Testis (tissue), 2 donors: ENCODE results near the gene C11orf24.

ENCODE experiments used
- CTCF ChIP-seq, 3 experiments: fragments of 450-650 bp in 2 of 3; fragments of 200-600 bp in 1 of 3; sonication (generic) in 1 of 3; IDR thresholded peaks; one replicate each; pipeline ENCODE4 v1.5.1; 2016 to 2019; ENCODE audit warnings: antibody characterized with exemption in 3 of 3, mild to moderate bottlenecking in 2 of 3, moderate library complexity in 1 of 3
- POLR2A ChIP-seq: fragments of 450-650 bp; IDR thresholded peaks from one replicate; pipeline ENCODE4 v1.6.1; 2017; ENCODE audit warnings: antibody characterized with exemption, mild to moderate bottlenecking, moderate library complexity

GRCh38 chr11:68274306-68274705, 2.5 kb upstream of the C11orf24 start:
- TF ChIP-seq CTCF (IDR thresholded peaks at IDR 0.05), result no peak
- TF ChIP-seq POLR2A, result no peak
